ENCODE results near the gene E2F2.

DNA sequence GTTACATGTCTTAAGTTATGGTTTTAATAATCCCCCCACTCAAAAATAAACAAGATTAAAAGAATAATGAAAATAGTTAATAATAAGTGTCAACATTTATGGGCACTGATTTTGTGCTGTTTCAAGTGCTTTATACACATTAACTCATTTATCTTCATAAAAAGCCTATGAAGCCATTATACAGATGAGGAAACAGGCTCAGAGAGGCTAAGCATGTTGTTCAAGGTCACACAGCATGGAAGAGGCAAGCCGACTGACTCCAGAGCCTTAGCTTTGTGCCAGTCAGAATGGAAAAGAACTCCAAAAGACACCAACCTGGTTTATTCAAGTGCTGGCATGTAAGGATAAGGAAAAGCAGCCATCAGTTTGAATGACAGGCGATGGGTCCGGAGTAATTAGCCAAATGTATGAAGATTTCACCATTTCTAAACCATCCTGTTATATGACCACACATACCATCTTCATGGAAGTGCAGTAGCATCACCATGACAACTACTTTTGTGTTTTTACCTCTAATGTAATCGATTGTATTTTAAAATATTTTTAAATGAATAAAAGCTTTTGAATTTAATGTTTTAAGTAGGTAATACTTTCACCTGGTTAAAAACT, 42.6 kb upstream of the E2F2 start:
- TF ChIP-seq EZH2phosphoT487 (IDR thresholded peaks at IDR 0.05; ENCODE audit: insufficient read depth, low read depth) (no peak), EZH2 (IDR thresholded peaks at IDR 0.05; ENCODE audit: insufficient read depth, poor library complexity, severe bottlenecking) (no peak)
